Activated CD8-positive, alpha-beta memory T cell treated with anti-CD3 and anti-CD28 coated beads for 24 hours (primary cell): Measurements from ENCODE around the gene TUBB2B.
"Not testable (repeated sequence)": the region's sequence is repeated elsewhere in the genome, so short reads cannot be mapped to it uniquely, and the experiment has no call there.

Experiments used
- DNase-seq: peaks from one replicate; pipeline ENCODE4 v3.0.0-alpha.2; 2020

The TUBB2B gene

DNA sequence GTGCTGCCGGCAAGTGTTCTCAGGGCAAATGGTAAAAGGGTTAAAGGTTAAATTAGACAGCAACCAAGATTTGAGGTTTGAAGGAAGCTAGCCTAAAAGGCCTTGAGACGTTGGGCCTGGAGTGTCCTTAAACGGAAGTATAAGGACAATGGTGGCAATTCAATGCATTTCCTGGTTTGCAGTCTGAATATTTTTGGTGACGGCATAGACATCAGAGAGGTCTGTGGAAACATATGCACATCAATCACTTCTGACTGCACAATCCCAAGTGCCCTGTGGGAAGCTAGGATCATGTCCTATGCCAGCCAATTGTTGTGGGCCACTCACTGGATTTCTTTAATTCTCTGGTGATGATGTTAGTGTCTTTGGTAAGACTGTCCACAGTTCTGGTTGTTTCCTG lies 44.4 kb downstream of the TUBB2B start:
- no peak for DNase-seq

DNA sequence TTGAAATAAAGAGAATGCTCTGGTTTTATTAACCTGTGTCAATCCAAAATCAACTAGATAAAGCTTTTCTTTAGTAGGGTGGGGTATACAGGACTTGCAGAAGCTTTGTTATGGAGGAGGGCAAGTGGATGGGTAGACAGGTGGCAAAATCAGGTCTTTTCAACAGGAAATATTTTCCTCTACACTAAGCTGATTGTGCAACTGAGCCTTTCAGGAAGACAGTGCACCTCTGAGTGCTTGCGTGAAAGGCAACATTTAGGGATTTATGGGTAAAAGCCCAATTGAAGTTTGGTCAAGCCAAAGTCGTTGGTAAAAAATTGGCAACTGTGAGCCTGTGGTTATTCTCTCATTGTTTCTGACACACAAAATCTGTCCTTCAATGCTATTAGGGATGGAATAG lies 46.3 kb downstream of the TUBB2B start:
- no peak for DNase-seq

- DNase-seq: not testable (repeated sequence)
These were observed 47.5 kb downstream of the TUBB2B start for GRCh38 chr6:3179945-3180344.

DNA sequence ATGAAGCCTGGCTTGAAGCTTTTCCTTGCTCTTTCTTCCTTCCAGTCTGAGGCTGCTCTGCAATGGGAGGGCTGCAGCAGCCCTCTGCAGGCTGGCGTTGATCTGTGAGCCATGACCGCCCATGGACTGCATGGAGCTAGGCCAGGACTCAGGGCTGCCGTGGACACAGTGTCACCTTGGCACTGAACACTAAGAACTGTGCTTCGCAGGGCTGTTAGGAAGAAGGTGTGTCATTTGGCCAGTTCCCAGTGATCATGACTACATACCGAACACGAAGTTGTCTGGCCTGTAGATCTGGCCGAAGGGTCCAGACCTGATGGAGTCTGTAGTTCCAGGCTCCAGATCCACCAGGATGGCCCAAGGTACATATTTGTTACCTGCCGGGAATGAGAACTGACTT lies 48.8 kb downstream of the TUBB2B start:
- not testable (repeated sequence) for DNase-seq

DNA sequence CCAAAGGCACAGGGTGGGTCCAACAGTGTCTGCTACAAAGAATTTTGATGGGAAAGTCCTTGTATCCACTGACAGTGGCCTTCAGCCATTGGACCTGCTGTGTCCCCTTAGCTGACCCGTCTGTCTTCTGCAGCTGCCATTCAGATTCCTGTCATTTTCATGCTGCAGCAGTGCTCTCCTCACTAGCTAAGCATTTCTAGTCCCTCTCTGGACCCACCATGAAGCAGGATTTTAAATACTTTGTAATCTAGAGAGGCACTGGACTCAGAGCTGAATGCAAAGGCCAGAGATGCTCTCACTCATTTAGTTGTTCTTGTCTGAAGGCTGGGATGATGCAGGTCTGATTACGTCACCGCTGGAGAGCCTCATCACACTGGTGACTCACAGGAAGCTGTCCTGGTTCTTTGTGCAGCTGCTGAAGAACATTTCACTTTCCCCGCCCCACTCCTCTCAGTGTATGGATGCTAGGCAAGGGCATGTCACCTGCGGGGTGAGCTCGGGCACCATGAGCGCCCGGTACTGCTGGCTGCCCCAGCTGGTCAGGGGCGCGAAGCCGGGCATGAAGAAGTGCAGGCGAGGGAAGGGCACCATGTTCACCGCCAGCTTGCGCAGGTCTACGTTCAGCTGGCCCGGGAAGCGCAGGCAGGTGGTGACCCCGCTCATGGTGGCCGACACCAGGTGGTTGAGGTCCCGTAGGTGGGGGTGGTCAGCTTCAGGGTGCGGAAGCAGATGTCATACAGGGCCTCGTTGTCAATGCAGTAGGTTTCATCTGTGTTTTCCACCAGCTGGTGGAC lies 50.7 kb downstream of the TUBB2B start:
- no peak for DNase-seq

DNA sequence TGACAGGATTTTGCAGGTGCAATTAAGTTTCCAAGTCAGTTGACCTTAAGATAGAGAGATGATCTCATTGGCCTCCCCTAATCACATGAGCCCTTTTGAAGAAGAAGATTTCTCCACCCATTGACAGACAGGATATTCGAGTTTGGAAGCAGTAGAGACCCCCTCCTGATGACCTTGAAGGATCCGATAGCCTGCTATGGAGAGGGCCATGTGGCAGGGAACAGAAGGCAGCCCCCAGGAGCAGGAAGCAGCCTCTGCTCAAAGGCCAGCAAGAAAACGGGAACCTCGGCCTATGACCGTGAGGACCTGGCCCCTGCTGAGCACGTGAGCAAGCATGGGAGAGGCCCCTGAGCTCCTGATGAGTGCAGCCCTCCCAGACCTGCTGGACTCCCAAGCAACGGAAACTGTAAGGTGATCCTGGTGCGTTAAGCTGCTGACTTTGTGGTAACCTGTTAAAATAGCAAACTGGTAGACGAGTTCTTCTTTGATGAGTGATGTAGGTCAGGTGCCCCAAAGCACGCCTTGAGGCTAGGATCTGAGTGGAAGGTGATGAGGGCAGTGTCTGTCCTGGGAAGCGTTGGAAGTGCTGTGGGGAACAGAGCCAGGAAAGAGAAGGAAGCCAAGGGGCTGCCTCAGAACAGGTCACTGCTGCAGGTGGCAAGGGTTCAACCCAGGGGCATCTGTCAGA lies 51.6 kb downstream of the TUBB2B start:
- DNase-seq: no peak
